Measurements from ENCODE around the gene BCL10.
A peak's percentile ranks its signal among the peaks of the same experiment; 100 is the strongest.

Gene BCL10

DNA sequence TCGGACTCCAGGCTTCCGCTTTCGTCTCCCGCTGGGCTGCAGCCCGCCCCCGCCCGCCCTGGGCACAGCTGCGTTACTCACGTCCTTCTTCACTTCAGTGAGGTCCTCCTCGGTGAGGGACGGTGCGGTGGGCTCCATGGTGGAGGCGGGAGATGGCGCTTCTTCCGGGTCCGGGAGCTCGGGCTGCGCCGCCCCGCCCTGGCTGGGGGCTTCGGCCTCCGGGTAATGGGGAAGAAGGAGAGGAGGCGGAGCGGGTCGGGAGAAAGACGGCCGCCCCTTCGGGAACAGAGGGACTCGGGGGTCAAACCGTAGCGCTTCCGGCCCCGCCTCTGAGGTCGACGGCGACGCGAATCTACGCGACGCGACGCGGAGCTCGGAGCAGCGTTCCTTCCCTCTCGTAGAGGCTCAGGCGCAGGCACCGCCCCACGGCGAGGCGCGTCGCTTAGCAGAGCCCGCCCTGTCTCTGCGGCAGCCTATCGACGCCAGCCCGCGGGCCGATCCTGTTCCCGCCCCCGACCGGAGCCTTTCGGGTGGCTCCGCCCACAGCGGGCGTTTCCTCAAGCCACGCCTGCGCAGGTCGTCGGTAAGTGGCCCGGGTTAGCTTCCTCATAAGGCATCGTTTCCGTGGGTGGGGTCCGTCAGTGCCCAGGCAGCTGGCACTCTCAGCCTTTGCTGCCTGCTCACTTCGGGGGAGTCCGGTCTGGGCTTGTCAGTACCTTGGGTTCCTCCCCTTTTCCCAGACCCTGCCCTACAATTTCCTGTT lies at the start of gene BCL10:
TSS of gene BCL10 (minus strand) at position 418 of the 763 bp plus-strand sequence. CDS start at position 138, 280 bp downstream.
- Histone ChIP-seq H3K4me3 (peak within 1 kb of the TSS; percentile 64 to 98 (median 87)), H3K27ac (peak within 1 kb of the TSS; percentile 82 to 99 (median 97))

DNA sequence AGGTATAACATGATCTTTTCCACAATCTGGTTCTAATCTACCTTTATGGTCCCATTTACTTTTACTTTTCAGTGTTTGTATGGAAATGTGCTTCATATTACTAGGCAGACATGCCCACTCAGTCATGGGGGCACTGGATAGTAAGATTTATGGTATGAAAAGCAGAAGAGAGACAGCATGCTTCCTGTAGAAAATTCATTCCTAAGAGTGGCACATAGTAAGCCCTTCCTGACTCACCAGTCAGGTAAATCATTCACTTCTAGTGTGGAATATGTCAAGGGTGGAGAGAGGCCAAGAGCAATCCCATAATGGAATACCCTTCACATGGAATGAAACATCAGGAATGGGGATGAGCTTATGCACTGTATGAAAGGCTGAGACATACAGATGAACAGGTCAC lies 49.5 kb upstream of the BCL10 start:
- H3K4me3 ChIP-seq = no peak overlapping the region
- H3K27ac ChIP-seq = no peak overlapping the region

- Histone ChIP-seq H3K27ac (no peak overlapping the region), H3K4me3 (no peak overlapping the region)
These were observed 47.3 kb upstream of the BCL10 start for GRCh38 chr1:85323770-85324169.

- H3K27ac ChIP-seq = no peak overlapping the region
- no peak overlapping the region for H3K4me3 ChIP-seq
These were observed 46.2 kb upstream of the BCL10 start for GRCh38 chr1:85322655-85323054.

DNA sequence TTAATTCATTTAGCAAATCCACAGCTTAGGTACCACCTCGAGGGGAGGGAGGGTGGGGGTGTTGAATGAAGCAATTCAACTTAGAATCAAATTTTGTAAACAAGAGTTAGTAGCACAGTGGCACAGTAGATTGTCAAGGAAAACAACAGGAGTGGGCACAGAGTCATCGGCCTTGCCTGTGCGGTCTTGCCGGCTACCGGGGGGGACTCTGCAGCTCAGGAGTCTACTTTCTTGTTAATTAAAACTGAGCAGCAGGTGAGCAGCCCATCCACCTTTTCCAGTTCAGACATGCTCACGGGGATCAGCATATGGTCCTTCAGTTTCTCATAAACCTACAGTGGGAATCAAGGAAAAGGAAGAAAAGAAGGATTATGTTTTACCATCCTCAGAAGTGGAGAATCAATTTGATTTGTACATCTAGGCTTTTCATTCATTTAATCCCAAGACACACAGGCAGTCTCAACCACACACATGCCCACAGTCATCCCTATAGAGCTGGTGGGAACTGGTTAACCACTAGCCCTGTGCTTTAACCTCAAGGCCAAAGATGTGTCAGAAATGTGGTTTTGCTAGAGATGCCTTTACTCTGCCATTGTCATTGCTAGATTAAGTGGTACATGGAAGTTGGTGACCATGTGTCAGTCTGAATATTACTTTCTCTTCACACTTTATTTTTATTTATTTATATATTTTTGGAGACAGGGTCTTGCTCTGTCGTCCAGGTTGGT lies 45.0 kb upstream of the BCL10 start:
- peak overlapping the region in 3 of 21 experiments; percentile 40 to 68 (median 45) for H3K27ac ChIP-seq
- no peak overlapping the region for H3K4me3 ChIP-seq

DNA sequence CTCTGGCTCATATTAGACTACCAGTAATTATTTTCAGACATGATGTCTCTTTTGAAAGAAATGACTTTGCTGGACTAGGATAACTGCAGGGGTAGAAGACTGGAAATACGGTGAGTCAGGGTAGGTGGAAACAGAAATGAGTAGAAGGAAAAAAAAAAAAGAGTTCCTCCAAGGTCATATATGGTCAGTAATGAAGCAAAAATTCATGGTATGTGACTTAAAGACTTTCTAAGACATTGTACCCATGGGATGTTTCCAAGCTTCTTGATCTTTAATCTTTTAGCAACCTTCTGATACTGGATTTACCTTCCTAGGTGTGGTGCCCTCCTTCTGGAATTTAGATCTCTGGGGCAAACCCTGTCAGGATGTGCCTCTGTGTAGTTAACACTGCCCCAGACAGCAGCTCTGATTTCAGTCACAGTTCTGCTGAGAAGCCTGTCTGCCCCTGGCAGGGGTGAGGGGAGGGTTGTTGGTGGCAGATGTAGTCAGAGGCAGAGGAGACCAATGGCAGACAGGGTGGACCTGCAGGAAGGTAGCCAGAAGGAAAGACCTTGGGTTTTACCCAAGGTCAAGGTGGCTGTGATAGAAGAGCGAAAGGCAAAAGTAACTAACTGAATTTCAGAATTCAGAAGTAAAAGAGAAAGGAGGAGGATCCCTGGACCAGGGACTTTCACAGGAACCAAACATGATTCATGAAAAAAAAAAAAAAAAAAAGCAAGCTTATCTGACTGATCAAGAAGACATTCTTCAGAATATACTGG lies 44.1 kb upstream of the BCL10 start:
- H3K4me3 ChIP-seq = no peak overlapping the region
- H3K27ac ChIP-seq = peak overlapping the region in 12 of 21 experiments; percentile 12 to 81 (median 68)

- H3K27ac ChIP-seq = peak overlapping the region in 10 of 21 experiments; percentile 12 to 81 (median 70)
- no peak overlapping the region for H3K4me3 ChIP-seq
These were observed 43.5 kb upstream of the BCL10 start for GRCh38 chr1:85319931-85320330.

DNA sequence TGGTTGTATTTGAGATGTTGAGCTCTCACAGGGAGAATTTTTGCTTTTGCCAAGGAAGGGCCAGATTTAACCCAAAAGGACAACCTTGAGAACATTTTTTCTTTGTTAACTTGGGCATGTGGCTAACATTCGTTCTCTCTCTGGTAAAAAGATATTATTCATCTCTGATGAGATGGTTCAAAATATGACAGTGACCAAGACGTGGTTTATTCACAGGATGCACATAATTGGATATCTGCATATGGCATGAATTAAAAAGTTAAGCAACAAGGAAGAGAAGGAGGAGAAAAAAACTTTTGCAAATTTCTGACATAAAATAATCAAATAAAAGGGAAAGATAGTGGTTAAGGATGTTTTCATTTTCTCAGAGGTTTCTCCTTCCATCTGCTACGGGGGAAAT lies 43.1 kb upstream of the BCL10 start:
- H3K4me3 ChIP-seq = no peak overlapping the region
- peak overlapping the region in 5 of 21 experiments; percentile 67 to 77 (median 74) for H3K27ac ChIP-seq

- Histone ChIP-seq H3K27ac (no peak overlapping the region), H3K4me3 (no peak overlapping the region)
These were observed 41.8 kb upstream of the BCL10 start for GRCh38 chr1:85318217-85318616.

GRCh38 chr1:85317560-85317959 lies 41.1 kb upstream of the BCL10 start:
- H3K27ac ChIP-seq = no peak overlapping the region
- no peak overlapping the region for H3K4me3 ChIP-seq

- no peak overlapping the region for H3K4me3 ChIP-seq
- H3K27ac ChIP-seq = no peak overlapping the region
These were observed 39.9 kb upstream of the BCL10 start for GRCh38 chr1:85316321-85316720.

- Histone ChIP-seq H3K27ac (no peak overlapping the region), H3K4me3 (no peak overlapping the region)
These were observed 39.4 kb upstream of the BCL10 start for GRCh38 chr1:85315789-85316188.

- Histone ChIP-seq H3K4me3 (no peak overlapping the region), H3K27ac (peak overlapping the region in 13 of 21 experiments; percentile 2 to 85 (median 51))
These were observed 38.3 kb upstream of the BCL10 start for GRCh38 chr1:85314726-85315125.

- peak overlapping the region in 14 of 21 experiments; percentile 2 to 85 (median 52) for H3K27ac ChIP-seq
- no peak overlapping the region for H3K4me3 ChIP-seq
These were observed 37.7 kb upstream of the BCL10 start for GRCh38 chr1:85313888-85314696.

DNA sequence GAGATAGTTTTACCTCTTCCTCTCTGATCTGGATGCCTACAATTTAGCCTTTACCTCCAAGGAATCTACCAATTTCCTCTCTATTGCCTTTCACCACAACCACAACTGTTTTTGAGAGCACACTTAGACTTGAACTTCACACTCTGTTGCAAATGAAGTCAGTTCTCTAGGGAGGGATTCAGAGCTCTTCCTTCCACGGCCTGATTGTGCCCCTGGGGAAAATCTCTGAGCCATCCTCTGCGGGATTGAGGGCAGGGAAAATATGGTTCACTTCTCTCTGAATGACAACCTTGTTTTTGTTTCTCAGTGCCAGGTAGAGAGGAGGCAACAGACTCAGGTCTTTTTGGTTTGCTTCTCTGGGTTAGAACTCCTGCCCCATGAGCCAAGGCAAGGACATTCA lies 35.4 kb upstream of the BCL10 start:
- no peak overlapping the region for H3K27ac ChIP-seq

DNA sequence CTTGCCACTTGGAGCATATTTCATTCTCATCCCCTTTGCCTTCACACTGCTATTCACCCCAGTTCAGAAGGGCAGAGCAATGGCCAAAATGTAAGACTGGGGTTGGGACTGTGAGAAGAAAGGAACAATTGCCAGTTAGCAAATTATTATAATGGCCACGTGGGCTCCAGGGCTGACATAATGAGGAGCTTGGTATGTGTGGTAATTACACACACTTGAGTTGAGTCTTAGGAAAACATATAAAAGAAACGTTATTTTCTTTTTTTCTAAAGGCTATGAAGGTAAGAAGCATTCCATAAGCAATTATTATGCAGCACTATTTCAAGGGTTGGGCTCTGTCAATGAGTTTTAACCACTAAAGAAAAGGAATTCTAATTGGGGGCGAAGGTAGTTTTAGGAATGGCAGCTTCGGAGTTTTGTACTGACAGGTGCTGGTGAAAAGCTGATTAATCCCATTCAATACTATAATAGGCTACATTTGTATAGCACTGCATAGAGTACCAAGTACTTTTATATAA lies 32.5 kb upstream of the BCL10 start:
- H3K4me3 ChIP-seq = no peak overlapping the region
- H3K27ac ChIP-seq = no peak overlapping the region

More for the DNA sequence above, 35.4 kb upstream of the BCL10 start:
- H3K4me3 ChIP-seq = no peak overlapping the region

DNA sequence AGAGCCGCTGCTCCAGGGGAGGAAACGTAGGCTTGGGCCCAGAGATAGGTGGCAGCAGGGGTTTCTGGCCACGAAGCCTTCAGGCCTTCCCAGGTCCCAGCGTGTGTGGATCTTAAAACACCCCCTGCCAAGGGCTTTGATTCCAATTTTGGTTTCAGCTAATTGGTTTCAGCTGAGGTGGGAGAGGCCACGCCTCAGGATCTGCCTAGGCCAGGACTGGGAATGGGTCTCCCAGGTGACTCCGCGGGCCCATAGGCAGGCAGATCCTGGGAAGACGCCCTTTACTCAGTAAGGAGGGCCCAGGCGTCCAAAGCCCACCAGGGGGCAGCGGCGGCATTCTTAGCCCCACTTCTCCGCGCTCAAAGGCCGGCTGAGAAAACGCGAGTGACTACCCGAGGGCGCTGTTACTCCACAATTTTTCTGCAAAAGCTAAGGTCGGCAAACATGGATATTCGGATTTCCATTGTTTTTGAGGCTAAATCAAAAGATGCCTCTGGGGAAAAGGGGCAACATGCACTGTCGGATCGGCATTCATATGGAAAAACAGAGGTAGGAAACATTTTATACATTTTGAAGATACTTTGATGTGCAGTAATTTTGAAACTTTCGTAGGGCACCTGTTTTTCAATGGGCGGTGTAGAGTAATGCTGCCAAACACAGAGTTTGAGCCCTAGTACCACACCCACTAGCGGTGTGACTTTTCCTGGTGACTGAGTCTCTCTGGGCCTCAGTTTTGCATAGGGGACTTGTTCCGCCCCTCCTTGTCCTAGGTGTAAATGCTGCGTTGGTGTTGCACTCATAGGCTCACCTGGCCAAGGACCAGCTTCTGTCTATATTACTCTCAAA lies 31.8 kb upstream of the BCL10 start:
- Histone ChIP-seq H3K4me3 (no peak overlapping the region), H3K27ac (peak overlapping the region in 1 of 21 experiments; percentile 34)

DNA sequence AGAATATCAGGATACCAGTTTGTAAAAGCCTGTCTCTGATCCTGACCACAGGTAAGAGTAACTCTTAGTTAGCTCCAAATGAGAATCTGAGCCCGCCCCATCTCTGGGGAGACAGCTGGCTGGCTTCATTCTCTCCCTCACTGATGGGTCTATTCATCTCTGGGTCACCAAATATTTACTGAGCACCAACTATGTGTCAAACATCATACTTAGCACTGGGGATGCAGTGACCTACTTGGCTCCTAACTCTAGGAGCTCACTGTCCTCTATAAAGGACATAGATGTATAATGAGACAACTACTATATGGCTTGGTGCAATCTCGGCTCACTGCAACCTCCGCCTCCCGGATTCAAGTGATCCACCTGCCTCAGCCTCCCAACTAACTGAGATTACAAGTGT lies 29.8 kb upstream of the BCL10 start:
- H3K27ac ChIP-seq = no peak overlapping the region
- no peak overlapping the region for H3K4me3 ChIP-seq
